ENCODE data around the gene NABP2.

Gene NABP2

DNA sequence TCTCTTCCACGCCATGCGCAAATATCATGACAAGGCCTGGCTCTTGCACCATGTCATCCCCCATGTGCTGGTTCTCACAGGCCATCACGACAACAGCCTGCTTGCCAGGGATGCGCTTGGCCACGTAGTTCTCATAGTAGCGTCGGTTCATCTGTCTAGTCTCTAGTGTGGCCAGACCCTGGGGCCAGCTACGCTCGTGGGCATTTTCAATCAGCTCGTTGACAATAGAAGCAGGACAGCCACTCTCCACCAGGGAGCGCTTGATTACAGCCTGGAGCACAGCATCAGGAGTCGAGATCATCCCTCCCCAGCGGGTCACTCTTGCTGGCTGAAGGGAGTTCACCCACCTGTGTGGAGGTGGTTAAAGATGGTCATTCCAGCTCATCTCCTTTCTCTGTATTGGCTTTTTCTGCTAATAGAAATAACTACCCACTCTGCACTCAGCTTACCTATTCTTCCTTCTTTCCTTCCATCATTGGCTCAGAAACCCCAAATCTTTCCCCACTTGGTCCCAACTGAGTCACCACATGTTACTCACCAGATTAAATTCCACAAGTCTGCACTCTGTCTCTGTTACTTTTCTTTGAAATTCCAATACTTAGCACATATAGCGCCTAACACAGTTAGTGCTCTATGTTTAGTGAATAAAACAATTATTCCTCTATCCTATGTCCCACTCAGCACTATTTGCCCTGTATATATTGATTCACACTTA is 17.5 kb upstream of the NABP2 start:
- peak; percentile 79 for DNase-seq
- TF ChIP-seq, protein P1, sequence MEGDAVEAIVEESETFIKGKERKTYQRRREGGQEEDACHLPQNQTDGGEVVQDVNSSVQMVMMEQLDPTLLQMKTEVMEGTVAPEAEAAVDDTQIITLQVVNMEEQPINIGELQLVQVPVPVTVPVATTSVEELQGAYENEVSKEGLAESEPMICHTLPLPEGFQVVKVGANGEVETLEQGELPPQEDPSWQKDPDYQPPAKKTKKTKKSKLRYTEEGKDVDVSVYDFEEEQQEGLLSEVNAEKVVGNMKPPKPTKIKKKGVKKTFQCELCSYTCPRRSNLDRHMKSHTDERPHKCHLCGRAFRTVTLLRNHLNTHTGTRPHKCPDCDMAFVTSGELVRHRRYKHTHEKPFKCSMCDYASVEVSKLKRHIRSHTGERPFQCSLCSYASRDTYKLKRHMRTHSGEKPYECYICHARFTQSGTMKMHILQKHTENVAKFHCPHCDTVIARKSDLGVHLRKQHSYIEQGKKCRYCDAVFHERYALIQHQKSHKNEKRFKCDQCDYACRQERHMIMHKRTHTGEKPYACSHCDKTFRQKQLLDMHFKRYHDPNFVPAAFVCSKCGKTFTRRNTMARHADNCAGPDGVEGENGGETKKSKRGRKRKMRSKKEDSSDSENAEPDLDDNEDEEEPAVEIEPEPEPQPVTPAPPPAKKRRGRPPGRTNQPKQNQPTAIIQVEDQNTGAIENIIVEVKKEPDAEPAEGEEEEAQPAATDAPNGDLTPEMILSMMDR (IDR thresholded peaks at IDR 0.05; ENCODE audit: low read depth, low read length) = peak; percentile 87
- Histone ChIP-seq H3K9me3 (no peaks in the 10 kb centered on the region), H3K4me3 (ENCODE audit: low read depth, low read length) (no peak overlapping the region), H3K36me3 (peaks cover 31% of the 10 kb centered on the region), H3K4me1 (no peaks in the 10 kb centered on the region), H3K27me3 (no peaks in the 10 kb centered on the region)

DNA sequence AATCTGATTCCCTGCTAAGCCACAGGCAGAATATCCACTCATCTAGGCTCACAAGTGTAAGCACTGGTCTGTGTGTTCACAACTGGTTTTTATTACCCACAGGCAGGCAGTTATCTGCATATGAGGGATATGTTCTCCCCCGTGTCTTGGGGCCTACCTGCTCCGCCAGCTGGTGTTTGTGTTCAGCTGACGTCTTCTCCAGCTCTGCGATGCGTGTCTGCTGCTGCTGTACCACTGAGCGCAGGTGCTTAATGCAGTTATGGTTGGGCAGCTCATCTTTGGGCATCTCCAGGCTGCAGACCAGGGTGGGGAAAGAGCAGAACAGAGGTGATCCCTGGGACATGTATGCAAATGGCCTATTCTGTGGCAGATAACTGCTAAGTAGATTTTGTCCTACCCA is 16.1 kb upstream of the NABP2 start:
- Histone ChIP-seq H3K4me1 (no peaks in the 10 kb centered on the region), H3K9me3 (no peaks in the 10 kb centered on the region)
- TF ChIP-seq, protein P1 (IDR thresholded peaks at IDR 0.05; ENCODE audit: low read depth, low read length) = no peak

GRCh38 chr12:56212361-56212760 is 11.8 kb upstream of the NABP2 start:
- no peak for DNase-seq
- H3K4me3 ChIP-seq (ENCODE audit: low read depth, low read length) = no peak overlapping the region
- no peaks in the 10 kb centered on the region for H3K4me1 ChIP-seq
- TF ChIP-seq, protein P1 (IDR thresholded peaks at IDR 0.05; ENCODE audit: low read depth, low read length) = no peak
- H3K36me3 ChIP-seq = peaks cover 55% of the 10 kb centered on the region
- H3K27me3 ChIP-seq = no peaks in the 10 kb centered on the region
- no peaks in the 10 kb centered on the region for H3K9me3 ChIP-seq

More for the DNA sequence above, 16.1 kb upstream of the NABP2 start:
- H3K36me3 ChIP-seq = peaks cover 44% of the 10 kb centered on the region
- DNase-seq = no peak
- H3K27me3 ChIP-seq = no peaks in the 10 kb centered on the region
- H3K4me3 ChIP-seq (ENCODE audit: low read depth, low read length) = no peak overlapping the region

GRCh38 chr12:56213878-56214277 is 10.3 kb upstream of the NABP2 start:
- DNase-seq = no peak
- Histone ChIP-seq H3K4me1 (no peaks in the 10 kb centered on the region), H3K36me3 (peaks cover 47% of the 10 kb centered on the region), H3K9me3 (no peaks in the 10 kb centered on the region), H3K27me3 (no peaks in the 10 kb centered on the region), H3K4me3 (ENCODE audit: low read depth, low read length) (no peak overlapping the region)
- TF ChIP-seq, protein P1 (IDR thresholded peaks at IDR 0.05; ENCODE audit: low read depth, low read length) = no peak

- Histone ChIP-seq H3K9me3 (no peaks in the 10 kb centered on the region), H3K27me3 (no peaks in the 10 kb centered on the region), H3K4me3 (ENCODE audit: low read depth, low read length) (no peak overlapping the region), H3K36me3 (peaks cover 33% of the 10 kb centered on the region), H3K4me1 (no peaks in the 10 kb centered on the region)
- TF ChIP-seq, protein P1 (IDR thresholded peaks at IDR 0.05; ENCODE audit: low read depth, low read length) = no peak
- no peak for DNase-seq
These were observed 7.7 kb upstream of the NABP2 start for GRCh38 chr12:56216461-56216860.

DNA sequence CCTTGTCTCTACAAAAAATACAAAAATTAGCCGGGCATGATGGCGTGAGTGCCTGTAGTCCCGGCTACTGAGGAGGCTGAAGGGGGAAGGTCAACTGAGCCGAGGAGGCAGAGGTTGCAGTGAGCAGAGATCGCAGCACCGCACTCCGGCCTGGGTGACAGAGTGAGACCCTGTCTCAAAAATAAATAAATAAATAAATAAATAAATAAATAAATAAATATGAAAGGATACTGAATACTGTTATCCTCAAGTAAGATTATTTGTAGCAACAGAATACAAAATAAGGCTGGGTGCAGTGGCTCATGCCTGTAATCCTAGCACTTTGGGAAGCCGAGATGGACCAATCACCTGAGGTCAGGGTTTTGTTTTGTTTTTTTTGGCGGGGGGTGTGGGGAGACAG is 4.3 kb upstream of the NABP2 start:
- TF ChIP-seq, protein P1 (IDR thresholded peaks at IDR 0.05; ENCODE audit: low read depth, low read length) = no peak
- H3K27me3 ChIP-seq = no peaks in the 10 kb centered on the region
- H3K4me1 ChIP-seq = no peaks in the 10 kb centered on the region
- DNase-seq = no peak
- no peak overlapping the region for H3K4me3 ChIP-seq (ENCODE audit: low read depth, low read length)
- H3K36me3 ChIP-seq = peaks cover 5% of the 10 kb centered on the region; the same call in 1 of the 2 replicates
- H3K9me3 ChIP-seq = no peaks in the 10 kb centered on the region
